Hematopoietic multipotent progenitor cell treated with erythropoietin and hydrocortisone succinate and interleukin-3 and kit ligand, for 17 days (in vitro differentiated cells): ENCODE measurements around the gene CSGALNACT2.
"Not testable (repeated sequence)": the region's sequence is repeated elsewhere in the genome, so short reads cannot be mapped to it uniquely, and the experiment has no call there.

ENCODE experiments used
- DNase-seq: peaks from one replicate; pipeline ENCODE4 v3.0.0-alpha.2; 2015; ENCODE audit warnings: low spot score

Gene CSGALNACT2

GRCh38 chr10:43138021-43138756, at the start of gene CSGALNACT2:
Gene CSGALNACT2 (plus strand): TSS chr10:43138445. CDS start chr10:43155150, 16,705 bp downstream.
- DNase-seq: peak; percentile 60

GRCh38 chr10:43089519-43089918, 48.7 kb upstream of the CSGALNACT2 start:
- DNase-seq: no peak

GRCh38 chr10:43090188-43090587, 48.1 kb upstream of the CSGALNACT2 start:
- no peak for DNase-seq

DNA sequence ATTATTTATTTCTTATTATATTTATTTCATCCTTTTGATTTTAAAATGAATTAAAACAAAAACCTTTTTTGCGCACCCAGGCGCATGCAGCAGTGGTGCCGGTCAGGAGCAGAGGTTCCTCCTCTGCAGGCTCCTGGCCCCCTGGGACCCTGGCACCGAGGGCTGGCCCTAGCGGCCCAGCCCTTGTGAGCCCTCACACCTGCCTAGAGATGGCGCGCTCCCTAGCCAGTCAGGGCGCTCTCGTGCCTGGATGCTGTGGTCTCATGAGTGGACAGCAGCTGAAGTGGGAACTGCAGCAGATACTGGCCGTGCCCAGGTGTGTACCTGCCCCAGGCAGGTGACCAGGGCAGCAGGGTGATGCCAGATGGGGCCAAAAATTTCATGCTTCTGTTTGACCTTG, 47.6 kb upstream of the CSGALNACT2 start:
- DNase-seq: no peak

DNA sequence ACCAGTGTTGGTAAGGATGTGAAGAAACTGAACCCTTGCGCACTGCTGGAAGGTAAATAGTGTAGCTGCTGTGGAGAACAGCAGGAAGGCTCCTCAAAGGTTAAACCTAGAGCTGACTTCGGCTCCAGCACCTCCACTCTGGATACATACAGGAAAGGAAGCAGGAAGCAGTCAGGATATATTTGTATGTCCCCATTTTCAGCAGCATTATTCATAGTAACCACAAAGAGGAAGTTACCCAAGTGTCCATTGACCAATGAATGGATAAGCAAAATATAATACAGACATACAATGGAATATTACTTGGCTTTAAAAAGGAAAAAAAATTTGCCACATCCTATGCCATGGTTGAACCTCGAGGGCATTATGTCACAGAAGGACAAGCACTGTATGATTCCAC, 46.4 kb upstream of the CSGALNACT2 start:
- DNase-seq: no peak

DNA sequence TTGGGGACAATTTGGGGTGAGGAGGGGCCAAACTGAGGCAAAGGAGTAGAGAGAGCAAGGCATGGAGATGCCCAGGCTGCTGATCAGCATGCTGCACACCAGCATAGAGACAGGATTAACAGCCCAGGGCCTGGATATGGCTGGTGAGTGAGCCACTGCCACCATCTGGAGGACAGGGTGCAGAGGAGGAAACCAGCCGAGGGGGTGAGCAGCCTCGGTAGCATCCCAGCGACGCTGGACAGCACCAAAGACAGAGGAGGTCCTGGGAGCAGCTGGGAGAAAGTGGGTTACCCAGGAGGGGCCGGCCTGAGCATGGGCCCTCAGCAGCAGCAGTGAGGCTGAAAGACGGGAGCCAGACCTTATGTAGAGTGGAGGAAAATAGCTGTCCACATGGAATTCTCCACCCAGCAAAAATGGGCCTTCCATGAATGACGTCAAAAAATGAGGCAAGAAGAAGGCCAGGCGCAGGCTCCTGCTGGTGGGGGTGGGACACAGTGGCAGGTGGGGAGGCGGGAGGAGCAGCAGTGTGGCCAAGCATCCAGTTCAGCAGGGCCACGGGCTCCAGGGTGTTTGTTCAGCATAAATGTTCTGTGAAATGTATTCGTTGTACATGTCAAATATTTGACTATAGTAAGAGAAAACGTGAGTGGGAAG, 44.7 kb upstream of the CSGALNACT2 start:
- no peak for DNase-seq

- DNase-seq: no peak
Measured at GRCh38 chr10:43094085-43094484, 44.2 kb upstream of the CSGALNACT2 start.

DNA sequence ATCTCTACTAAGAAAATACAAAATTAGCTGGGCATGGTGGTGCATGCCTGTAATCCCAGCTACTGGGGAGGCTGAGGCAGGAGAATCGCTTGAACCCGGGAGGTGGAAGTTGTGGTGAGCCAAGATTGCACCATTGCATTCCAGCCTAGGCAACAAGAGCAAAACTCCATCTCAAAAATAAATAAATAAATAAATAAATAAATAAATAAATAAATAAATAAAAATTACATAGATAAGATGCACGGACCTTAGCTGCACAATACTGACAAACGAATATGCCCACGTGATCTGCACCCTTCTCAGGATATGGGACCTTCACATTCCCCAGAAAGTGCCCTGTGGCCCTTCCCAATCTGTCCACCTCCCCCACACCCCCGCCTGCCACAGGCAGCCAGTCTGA, 38.9 kb upstream of the CSGALNACT2 start:
- DNase-seq: not testable (repeated sequence)

DNA sequence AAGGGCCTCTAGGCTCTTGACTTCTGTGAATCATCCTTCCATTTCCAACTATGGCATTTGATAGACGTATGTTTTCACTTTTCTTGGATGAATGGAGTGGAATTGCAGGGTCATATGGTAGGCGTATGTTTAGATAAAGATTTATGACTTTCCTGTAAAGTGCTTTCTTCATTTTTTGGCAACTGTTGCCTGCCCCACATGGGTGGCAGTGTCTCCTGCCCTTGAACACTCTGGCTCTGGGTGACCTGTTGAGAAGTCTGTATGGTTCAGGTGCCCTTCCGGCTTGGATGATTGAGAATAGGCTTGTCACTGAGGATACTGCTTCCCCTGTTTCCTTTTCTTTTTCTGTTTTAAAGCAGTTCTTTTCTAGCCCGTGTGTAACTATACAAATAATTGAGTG, 38.3 kb upstream of the CSGALNACT2 start:
- DNase-seq: no peak

- no peak for DNase-seq
Measured at GRCh38 chr10:43100366-43100765, 37.9 kb upstream of the CSGALNACT2 start.

DNA sequence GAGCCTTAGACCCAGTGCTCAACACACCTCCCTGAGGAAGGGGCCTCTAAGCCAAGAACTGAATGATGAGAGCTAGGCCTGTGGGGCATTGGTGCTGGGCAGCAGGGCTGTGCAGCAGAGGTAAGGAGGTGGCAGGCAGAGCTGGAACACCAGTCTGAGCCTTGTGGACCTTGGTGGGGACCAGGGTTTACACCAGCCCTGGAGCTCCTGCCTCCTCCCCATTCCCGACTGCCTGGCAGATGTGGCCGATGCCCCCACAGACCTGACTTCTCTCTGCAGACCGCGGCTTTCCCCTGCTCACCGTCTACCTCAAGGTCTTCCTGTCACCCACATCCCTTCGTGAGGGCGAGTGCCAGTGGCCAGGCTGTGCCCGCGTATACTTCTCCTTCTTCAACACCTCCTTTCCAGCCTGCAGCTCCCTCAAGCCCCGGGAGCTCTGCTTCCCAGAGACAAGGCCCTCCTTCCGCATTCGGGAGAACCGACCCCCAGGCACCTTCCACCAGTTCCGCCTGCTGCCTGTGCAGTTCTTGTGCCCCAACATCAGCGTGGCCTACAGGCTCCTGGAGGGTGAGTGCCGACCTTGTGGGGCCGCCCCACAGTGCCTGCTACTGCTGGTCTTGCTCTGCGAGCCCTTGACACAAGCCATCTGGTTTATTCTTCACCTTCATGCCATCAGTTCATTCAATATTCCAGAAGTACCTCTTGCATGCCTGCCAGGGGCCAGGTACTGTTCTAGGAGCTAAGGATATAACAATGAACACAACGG, 36.0 kb upstream of the CSGALNACT2 start:
- DNase-seq: no peak

- DNase-seq: peak; percentile 38
Measured at GRCh38 chr10:43105102-43105955, 32.9 kb upstream of the CSGALNACT2 start.

DNA sequence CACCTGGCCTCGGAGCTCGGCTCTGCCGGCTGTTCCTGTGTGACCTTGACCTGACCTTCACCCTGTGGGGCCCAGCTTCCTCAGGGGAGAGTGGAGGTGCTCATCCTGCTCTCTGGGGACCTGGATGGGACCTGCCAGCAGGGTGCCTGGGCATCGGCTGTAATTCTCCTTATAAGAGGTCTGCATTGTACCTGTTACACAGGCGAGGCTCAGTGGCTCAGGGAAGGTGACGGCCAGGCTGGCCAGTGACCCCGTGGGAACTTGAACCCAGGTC, 32.4 kb upstream of the CSGALNACT2 start:
- DNase-seq: no peak

DNA sequence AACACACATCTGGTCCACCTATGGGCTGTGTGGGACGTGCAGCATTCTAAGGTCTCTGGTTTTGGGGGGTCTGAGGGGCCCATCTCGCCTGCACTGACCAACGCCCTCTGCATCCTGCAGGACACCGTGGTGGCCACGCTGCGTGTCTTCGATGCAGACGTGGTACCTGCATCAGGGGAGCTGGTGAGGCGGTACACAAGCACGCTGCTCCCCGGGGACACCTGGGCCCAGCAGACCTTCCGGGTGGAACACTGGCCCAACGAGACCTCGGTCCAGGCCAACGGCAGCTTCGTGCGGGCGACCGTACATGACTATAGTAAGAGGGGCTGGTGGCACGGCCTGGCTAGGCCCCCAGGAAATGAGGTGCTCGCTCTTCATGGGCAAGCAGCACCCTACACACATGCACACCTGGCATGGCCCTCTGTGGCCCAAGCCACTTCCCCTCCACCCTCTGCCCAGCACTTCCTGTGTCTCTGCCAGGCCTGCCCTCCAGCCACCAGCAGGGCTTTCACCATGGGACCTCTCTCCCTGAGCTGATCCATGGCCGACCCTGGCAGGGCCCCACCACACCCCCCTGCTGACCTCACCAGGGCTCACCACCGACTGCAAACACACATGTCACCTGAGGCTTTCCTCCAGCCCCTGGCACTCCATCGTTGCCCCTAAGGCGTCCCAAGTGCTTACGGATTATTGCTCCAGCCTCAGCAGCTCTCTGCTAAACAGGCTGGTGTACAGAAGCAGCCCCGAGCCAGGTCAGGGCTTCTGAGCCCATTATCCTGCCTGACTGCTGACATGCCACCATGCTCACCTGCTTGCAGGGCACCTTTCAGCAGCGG, 31.8 kb upstream of the CSGALNACT2 start:
- no peak for DNase-seq

- DNase-seq: no peak
Measured at GRCh38 chr10:43108951-43109350, 29.3 kb upstream of the CSGALNACT2 start.

DNA sequence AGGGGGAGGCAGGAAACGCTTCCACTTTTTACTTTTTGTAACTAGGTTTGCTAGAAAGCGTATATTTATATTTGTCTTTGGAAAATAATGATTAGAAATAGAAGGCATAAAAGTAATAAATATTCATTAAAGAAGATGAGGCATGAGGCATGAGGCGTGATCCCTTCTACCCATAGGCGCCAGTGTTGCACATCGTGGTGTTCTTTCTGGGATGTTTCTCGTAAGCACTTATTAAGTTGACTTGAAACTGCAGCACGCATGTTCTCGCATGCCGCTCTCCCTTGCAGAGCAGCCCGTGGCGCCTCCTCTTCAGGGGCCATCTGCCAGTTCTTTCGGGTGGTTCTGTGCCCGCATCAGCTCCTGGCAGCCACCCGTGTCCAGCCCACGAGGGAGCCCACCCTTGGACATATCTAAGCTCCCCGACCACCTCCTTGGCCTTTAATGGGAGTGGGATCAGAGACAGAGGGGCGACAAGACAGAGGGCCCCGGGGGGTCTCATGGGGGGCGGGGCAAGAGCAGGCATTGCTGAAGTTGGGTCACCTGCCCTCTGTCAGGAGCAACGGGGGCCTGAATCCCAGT, 28.5 kb upstream of the CSGALNACT2 start:
- DNase-seq: no peak

- no peak for DNase-seq
Measured at GRCh38 chr10:43110338-43111071, 27.7 kb upstream of the CSGALNACT2 start.

- no peak for DNase-seq
Measured at GRCh38 chr10:43111101-43111500, 27.1 kb upstream of the CSGALNACT2 start.

- no peak for DNase-seq
Measured at GRCh38 chr10:43111921-43112607, 26.2 kb upstream of the CSGALNACT2 start.

DNA sequence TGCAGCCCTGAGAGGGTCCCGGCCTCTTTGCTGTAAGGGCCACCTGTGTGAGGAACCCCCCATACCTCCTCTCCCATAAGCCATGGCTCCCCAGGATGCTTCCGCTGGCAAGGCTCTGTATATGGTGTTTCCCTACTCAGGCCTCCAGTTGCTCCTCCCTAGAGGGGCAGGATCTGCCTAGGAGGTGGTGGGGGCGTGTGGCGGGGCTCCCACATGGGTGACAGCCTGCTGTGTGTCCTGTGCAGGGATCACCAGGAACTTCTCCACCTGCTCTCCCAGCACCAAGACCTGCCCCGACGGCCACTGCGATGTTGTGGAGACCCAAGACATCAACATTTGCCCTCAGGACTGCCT, 25.7 kb upstream of the CSGALNACT2 start:
- no peak for DNase-seq
